NCI-H510A (cell line): ENCODE measurements around the gene ECHDC1.
A peak's percentile ranks its signal among the peaks of the same experiment; 100 is the strongest.

Experiments used
- DNase-seq: peaks from one replicate; lab custom pipeline; 2025; lab: John Stamatoyannopoulos, UW

ECHDC1 gene

DNA sequence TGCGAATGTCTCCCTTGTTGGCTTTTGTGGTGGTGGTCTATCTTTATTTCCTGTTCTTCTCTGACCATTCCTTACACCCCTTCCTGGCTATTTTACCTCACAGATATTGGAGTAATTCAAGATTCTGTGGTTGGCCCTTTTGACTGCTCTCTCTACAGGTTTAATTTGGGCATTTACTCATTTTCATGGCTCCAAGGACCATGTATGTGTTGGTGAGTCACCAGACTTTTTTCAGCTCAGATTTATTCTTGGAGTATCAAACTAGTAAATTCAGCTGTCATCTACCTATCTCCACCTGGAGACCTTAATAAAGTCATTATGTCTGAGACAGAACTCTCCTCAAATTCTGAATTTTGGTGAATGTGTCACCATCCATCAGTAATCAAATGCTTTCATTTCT is 61.2 kb downstream of the ECHDC1 start:
- no peak for DNase-seq

DNA sequence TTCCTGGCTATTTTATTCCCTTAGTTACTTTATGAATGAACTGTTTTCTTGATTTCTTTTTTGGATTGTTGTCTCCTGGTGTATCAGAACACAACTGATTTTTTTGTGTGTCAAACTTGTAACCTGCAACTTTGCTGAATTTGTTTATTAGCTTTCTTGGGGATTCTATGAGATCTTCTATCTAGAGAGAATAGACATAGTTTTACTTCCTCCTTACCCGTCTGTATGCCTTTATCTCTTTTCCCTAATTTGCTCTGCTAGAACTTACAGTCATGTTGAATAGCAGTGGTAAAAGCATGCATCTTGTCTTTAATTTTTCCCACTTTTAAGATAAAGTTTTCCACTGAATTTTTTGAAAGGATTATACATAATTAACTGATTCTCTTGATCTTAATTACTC is 63.6 kb downstream of the ECHDC1 start:
- no peak for DNase-seq

DNA sequence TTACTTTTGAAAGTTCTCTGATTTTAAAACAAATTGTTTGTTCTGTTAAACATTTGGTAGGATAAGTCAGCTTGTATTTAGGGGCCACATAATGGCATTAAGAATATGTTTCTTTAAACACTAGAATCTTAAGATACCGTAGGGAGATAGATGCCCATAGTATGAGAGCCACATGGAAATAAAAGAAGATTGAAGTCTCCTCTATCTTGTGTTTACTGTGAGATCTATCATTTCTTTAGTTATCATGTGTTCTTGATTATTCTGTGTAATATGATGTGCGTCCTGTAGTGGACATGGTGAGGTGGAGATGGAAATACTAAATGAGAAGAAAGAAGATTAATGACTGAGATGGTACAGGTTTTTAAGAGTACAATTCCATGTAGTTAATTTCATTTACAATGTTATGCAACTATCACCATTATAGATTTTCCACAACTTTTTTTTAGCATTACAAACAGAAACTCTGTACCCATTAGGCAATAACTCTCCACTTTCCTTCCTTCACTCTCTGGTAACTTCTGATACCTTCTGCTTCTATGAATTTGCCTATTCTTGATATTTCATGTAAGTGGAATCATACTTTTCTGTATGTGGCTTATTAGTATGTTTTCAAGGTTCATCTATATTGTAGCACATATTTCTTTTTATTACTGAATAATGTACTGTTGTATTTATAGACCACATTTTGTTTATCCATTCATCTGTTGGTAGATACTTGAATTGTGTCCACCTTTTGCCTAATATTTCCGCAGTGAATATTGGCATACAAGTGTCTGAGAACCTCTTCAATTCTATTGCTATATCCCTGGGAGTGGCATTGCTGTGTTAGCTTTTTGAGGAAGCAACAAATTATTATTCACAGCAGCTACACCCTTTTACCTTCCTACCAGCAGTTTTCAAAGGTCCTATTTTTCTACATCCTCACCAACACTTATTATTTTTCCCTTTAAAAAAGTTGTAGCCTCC is 65.2 kb downstream of the ECHDC1 start:
- DNase-seq = no peak

DNA sequence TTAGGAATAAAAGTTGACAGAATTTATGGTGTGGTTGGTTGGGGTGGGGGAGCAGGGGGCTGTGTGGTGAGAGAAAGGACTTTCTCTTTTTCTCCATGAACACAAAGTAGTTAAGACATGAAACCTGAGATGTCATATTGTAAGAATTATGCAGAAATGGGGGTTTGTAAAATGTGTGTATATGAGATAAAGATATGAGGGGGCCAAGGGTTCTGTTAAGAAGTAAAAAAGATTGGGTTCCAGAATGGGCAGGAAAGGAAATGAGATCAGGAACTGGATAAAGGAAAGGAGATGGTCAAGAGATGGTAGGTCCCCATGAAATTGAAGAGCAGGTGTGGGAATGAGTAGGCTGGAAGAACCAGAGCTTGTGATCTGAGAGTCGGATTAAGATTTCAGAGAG is 67.1 kb downstream of the ECHDC1 start:
- DNase-seq = no peak

DNA sequence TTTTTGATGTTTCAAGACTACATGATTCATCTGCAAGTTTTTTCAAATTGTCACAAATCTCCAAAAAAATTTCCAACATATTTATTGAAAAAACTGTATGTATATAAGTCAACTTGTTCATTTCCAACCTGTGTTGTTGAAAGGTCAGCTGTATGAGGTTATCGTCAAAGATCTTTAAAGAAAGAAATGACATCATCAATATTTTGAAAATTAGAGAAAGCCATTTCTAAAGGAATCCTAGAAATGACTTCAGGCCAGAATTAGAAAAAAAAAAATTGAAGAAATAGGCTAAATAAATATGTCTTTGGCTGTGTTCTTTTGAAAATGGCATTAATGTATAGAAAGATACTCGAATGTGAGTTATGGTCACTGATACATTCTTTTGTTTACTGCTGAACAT is 69.9 kb downstream of the ECHDC1 start:
- no peak for DNase-seq

DNA sequence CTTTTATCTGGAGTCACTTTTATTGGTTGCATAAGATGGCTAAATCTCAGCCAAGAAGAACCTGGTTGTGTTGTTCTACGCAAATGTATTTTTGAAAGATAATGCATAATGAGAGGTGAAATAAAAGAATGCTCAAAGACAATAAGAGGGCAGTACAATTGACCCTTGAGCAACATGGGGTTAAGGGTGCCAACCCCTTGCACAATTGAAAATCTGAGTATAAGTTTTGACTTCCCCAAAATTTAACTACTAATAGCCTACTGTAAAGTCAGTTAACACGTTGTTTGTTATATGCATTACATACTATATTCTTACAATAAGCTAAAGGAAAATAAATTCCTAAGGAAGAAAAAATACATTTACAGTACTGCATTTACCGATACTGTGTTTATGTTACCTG is 70.8 kb downstream of the ECHDC1 start:
- no peak for DNase-seq

DNA sequence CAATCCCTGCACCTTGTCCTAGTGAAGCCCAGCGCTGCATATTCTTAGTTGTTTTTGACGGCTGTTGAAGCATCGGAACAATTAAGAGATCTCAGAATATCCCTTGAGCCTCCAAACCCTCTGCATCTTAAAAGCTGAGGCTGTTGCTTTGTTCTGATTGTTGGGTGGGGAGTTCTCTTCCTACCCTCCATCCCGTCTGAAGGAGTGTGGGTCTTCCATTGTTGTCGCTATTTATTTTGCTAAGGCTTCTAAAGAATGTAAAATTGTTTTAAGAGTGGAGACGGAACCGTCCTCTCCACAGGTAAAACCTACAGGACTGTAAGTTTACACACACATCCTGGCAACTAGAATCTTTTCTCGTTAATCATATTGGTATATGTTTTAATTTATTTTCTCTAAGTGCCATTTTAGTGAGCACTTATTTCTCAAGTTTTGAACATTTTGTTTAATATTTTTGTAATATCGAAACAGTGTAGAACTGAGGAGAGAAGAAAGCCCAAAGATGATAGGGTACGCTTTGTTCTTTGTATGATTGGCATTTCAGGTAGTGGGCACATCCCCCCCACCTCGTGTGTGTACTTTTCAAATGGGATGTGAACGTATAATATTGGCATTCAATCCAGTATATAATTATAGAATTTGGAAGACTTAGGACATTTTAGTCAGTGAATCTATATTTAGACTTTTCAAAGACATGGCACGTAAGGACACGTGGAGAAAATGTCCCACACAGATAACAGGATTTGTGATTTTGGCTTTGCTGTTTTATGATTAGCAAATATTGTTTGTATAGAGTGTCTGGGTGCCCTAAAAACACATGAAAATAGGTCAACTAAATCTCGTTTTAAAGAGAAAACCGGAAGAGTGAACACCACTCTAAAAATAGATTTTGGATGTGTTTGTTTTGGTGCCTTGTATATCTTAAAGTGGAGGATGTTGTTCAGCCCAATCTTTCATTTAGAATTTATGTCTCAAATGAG is 75.5 kb downstream of the ECHDC1 start:
- DNase-seq = no peak

DNA sequence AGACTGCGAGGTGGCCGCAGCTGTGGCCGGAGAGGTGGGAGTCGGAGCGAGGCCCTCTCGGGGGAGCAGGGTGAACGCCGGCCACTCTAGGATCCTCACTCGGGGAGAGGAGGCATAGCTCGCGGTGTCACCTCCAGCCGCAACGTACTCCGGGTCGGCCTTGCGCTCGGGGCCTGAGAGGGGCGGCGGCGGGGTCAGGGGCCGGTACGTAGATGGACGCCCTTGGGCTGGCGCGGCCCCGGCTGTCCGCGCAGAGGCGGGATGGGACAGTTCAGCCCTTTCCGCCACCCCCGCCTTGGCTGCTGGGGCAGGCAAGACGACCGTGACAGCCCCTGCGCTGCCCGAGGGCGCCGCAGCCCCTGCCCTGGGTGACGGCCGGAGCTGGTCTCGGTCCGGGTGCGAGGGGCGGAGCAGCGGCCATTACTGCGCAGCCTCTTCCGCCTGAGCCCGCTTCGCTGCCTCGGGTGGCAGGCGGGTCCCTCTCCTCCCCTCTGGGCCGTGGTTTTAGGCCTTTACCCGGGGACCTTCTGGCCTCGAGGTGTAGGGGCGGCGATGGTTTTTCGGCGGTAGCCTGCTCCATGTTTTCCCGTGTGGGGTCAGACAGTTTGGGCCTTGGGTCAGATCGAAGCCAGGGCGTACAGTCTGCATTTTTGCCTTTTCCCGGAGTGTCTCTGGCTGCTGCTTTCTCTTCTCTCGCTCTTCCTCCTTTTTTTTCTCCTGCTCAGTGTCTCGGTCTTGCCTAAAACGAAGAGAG is 76.3 kb downstream of the ECHDC1 start:
- peak; percentile 3 for DNase-seq

DNA sequence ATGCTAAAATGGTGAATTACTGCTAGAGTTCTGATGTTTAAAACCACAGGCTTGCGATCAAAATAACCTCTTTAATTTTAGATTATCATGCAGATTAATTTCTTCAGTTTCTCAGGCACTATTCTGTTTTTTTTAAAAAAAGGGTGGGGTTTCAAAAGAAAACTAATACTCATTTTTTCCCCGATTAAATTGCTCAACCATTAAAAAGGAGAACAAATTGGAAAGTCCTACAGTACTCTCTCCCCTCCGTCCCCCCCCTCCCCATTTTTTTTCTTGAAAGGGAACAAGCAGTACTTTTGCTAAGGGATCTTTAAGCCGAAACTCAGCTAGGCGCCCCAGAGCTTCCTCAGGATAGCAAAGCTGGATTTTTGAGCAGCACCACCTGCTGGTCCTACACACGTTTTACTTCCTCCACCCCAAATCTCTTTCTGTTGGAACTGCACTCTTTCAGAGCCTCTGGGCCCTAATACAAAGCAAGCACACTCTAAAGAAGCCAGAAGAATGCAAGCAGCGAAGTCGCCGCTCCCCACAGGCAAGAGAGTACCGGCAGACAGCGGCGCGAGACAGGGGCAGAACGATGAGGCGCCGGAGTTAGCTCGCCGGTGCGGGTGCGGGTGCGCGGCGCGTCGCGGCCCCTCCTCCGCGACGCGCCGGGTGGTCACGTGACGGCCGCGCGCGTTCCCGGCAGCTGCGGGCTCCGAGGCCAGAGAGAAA is 77.1 kb downstream of the ECHDC1 start, which contains the start of gene RNF146:
TSS of gene RNF146 (plus strand) at position 687 of the 714 bp plus-strand sequence. CDS start 13,475 bp downstream, outside the sequence.
- peak; percentile 41 for DNase-seq

DNA sequence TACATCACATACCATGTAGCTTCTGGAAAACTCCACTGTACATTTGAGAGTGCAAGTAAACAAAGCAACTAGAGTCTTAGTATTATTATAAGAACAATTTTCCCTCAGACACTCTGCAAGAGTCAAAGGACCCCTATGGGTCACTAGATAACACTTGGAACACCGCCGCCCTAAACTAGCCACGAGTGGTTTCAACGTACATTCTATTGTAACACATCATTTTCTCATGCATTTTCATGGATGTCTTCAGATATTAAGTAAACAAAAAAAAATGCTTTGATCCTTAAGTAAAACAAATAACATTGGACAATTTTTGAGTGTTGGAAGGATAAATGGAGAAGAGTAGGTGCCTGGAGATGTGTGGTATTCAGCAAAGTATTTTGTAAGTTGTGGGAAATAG is 79.9 kb downstream of the ECHDC1 start:
- no peak for DNase-seq

DNA sequence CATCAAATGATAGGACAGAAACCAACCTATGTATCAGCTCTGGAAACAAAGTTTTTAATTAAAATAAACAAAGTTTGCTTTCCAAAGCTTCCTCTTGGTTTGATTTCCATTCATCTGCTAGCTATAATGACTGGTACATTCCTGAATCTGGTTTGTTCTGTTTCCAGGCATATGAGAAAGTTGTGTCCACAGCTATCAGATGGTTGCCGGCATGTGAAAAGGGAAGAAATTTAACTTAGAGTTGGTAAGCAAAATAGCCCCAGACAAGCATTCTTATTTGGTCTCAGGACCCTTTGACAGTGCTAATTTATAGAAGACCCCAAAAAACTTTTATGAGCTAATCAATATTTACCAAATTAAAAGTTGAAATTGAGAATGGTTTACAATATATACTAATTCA is 80.5 kb downstream of the ECHDC1 start:
- no peak for DNase-seq

DNA sequence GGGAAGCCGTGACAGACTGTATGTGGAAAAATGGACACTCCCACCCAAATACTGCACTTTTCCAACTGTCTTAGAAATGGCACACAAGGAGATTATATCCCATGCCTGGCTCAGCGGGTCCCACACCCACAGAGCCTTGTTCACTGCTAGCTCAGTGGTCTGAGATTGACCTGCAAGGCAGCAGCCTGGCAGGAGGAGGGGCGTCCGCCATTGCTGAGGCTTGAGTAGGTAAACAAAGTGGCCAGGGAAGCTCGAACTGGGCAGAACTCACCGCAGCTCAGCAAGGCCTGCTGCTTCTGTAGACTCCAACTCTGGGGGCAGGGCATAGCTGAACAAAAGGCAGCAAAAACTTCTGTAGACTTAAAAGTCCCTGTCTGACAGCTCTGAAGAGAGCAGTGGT is 88.1 kb downstream of the ECHDC1 start:
- no peak for DNase-seq

DNA sequence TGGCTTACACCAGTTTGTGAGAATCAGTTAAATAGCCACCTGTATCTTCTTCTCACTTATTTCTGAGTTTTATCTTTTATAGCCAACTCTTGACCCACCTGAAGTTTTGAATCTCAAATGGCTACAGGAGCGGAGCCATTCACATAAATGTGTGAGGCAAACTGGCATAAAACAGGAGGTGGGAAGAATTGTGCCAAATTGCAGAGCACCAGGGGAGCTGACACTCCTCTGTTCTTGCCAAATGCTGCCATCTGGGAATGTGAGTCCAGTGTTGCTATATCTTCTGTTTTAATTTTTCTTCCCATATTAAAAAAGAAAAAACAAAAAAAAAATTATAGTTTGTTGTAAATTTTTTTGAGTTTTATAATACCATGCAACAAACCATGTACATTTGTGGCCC is 93.8 kb downstream of the ECHDC1 start:
- DNase-seq = no peak

DNA sequence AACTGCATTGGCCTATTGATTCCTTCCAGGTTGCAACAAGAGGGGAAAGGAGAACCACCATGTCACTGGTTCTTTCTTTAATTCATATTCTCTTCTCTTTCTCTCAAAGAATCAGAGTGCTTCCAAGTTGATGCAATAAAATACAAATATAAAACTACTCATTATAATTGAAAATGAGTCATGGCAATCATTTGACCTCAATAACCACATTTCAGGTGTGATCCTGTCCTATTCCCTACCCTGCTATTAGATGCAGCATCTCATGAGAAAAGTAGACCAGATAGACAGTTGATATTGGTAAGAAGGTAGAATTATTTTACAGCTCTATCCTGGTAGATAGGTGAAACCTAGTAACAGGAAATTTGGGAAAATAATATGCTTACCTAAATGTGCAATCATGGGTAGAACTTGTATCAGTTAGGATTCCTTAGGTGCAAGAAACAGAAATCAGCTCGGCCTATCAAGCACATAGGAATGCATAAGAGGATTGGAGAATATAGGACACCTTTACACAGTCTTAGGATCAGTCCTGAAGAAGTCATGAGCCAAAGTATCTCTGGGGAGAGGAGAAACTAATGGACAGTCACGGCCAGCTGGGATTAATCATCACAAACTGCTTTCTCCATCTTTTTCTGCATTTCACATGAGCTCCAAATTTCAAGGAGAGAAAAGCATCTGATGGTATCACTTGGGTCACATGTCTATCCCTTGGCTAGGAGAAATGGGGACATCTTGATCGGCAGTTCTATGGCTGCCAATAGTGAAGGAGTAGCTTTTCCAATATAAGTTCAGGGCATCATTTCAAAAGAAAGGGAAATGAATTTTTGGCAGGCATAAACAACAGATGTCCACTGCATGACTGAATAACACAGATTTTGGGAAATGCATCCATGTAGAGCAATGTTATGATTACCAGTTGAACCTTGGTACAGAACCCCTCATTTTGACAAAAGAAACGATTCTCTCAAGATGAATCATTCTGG is 96.0 kb downstream of the ECHDC1 start:
- no peak for DNase-seq

DNA sequence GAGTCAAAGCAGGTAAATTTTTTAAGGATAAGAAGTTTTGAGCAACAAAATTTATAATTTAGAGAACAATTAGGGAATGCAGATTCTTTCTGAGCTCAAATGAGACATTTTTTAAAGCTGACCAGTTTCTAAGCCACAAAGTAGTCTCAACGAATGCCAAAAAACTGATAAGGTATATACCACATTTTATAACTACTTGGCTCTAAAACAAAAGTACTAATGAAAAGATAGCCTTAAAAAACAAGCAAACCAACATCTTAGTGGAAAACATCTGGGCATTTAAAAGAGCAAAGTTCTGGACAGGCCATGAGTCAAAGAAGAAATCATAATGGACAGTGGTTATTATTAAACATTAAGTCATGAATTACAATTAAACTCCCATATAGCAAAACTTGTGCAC is 99.9 kb downstream of the ECHDC1 start:
- no peak for DNase-seq
